Measurements from ENCODE around the gene COL1A2.

Gene COL1A2

DNA sequence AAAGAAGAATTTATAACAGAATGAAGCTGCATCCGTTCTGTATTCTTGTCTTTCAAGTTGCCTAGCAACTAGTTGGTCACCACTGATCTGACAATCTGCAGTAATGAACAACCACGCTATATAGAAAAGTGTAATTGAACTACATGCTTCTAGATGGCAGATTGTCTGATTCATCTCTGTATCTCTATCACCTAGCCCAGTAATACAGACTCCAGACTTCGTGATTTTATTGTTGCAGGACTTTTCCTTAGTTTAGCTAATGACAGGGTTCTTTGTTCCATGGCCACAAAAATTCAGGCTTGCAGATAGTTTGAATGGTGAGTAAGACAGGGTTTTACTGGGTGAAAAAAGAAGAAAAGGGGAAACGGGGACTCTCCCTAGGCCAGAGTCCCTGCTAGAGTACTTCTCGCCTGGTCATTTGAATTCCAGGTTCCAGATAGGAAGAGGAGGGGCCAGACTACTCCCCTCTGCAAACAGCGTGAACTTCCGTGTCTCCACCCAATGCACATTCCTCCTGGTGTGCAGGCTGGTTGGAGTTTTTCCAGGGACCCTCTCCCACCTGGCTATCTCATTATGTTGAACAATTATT is 45.9 kb downstream of the COL1A2 start:
- Histone ChIP-seq H3K9me3 (ENCODE audit: control insufficient read depth in 1 of 2, low read length in 2 of 2) (no peaks in the 10 kb centered on the region), H3K9ac (ENCODE audit: low read depth in 1 of 2, low read length in 2 of 2) (no peak overlapping the region), H3K4me1 (ENCODE audit: control insufficient read depth in 1 of 2, insufficient read depth in 2 of 2, low read length in 2 of 2) (peaks cover 0 to 11% of the 10 kb centered on the region in 2 donors), H3K27me3 (ENCODE audit: control insufficient read depth in 1 of 2, insufficient read depth in 2 of 2, low read length in 2 of 2) (no peaks in the 10 kb centered on the region), H3K36me3 (ENCODE audit: control insufficient read depth in 1 of 2, insufficient read depth in 2 of 2, low read length in 2 of 2) (no peaks in the 10 kb centered on the region), H3K4me3 (ENCODE audit: low read depth in 1 of 2, low read length in 2 of 2) (peak overlapping the region in 1 of 2 donors; percentile 9), H3K27ac (ENCODE audit: low read depth, low read length) (no peak overlapping the region)

DNA sequence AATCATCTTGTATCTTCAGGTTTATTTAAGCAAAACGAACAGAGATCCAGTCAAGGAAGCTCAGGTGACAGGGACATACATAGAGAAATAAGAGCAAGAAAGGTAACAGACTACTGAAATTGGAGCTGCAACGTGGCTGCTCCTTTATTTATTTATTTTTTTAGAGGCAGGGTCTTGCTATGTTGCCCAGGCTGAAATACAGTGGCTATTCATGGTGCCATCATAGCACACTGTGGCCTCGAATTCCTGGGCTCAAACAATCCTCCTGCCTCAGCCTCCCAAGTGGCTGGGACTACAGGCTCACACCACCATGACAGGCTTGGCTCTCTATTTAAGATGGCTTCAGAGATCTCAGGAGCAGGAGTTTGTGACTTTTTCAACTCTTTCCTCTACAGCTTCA is 46.4 kb downstream of the COL1A2 start:
- no peaks in the 10 kb centered on the region for H3K36me3 ChIP-seq (ENCODE audit: control insufficient read depth in 1 of 2, insufficient read depth in 2 of 2, low read length in 2 of 2)
- H3K4me3 ChIP-seq (ENCODE audit: low read depth in 1 of 2, low read length in 2 of 2) = no peak overlapping the region
- no peaks in the 10 kb centered on the region for H3K27me3 ChIP-seq (ENCODE audit: control insufficient read depth in 1 of 2, insufficient read depth in 2 of 2, low read length in 2 of 2)
- H3K4me1 ChIP-seq (ENCODE audit: control insufficient read depth in 1 of 2, insufficient read depth in 2 of 2, low read length in 2 of 2) = peaks cover 0 to 16% of the 10 kb centered on the region in 2 donors
- H3K9me3 ChIP-seq (ENCODE audit: control insufficient read depth in 1 of 2, low read length in 2 of 2) = no peaks in the 10 kb centered on the region
- H3K27ac ChIP-seq (ENCODE audit: low read depth, low read length) = no peak overlapping the region
- H3K9ac ChIP-seq (ENCODE audit: low read depth in 1 of 2, low read length in 2 of 2) = no peak overlapping the region

- Histone ChIP-seq H3K36me3 (ENCODE audit: control insufficient read depth in 1 of 2, insufficient read depth in 2 of 2, low read length in 2 of 2) (no peaks in the 10 kb centered on the region), H3K4me1 (ENCODE audit: control insufficient read depth in 1 of 2, insufficient read depth in 2 of 2, low read length in 2 of 2) (peaks cover 0 to 16% of the 10 kb centered on the region in 2 donors), H3K9me3 (ENCODE audit: control insufficient read depth in 1 of 2, low read length in 2 of 2) (no peaks in the 10 kb centered on the region), H3K4me3 (ENCODE audit: low read depth in 1 of 2, low read length in 2 of 2) (no peak overlapping the region), H3K27ac (ENCODE audit: low read depth, low read length) (no peak overlapping the region), H3K9ac (ENCODE audit: low read depth in 1 of 2, low read length in 2 of 2) (no peak overlapping the region), H3K27me3 (ENCODE audit: control insufficient read depth in 1 of 2, insufficient read depth in 2 of 2, low read length in 2 of 2) (no peaks in the 10 kb centered on the region)
These were observed 47.9 kb downstream of the COL1A2 start for GRCh38 chr7:94442639-94443038.

- H3K9ac ChIP-seq (ENCODE audit: low read depth in 1 of 2, low read length in 2 of 2) = no peak overlapping the region
- H3K36me3 ChIP-seq (ENCODE audit: control insufficient read depth in 1 of 2, insufficient read depth in 2 of 2, low read length in 2 of 2) = no peaks in the 10 kb centered on the region
- no peaks in the 10 kb centered on the region for H3K27me3 ChIP-seq (ENCODE audit: control insufficient read depth in 1 of 2, insufficient read depth in 2 of 2, low read length in 2 of 2)
- H3K4me1 ChIP-seq (ENCODE audit: control insufficient read depth in 1 of 2, insufficient read depth in 2 of 2, low read length in 2 of 2) = peaks cover 0 to 15% of the 10 kb centered on the region in 2 donors
- H3K4me3 ChIP-seq (ENCODE audit: low read depth in 1 of 2, low read length in 2 of 2) = no peak overlapping the region
- no peaks in the 10 kb centered on the region for H3K9me3 ChIP-seq (ENCODE audit: control insufficient read depth in 1 of 2, low read length in 2 of 2)
- H3K27ac ChIP-seq (ENCODE audit: low read depth, low read length) = no peak overlapping the region
These were observed 50.1 kb downstream of the COL1A2 start for GRCh38 chr7:94444813-94445212.

GRCh38 chr7:94445696-94446194 is 51.0 kb downstream of the COL1A2 start:
- no peak overlapping the region for H3K27ac ChIP-seq (ENCODE audit: low read depth, low read length)
- H3K4me1 ChIP-seq (ENCODE audit: control insufficient read depth in 1 of 2, insufficient read depth in 2 of 2, low read length in 2 of 2) = peaks cover 0 to 7% of the 10 kb centered on the region in 2 donors
- no peaks in the 10 kb centered on the region for H3K36me3 ChIP-seq (ENCODE audit: control insufficient read depth in 1 of 2, insufficient read depth in 2 of 2, low read length in 2 of 2)
- H3K9me3 ChIP-seq (ENCODE audit: control insufficient read depth in 1 of 2, low read length in 2 of 2) = no peaks in the 10 kb centered on the region
- H3K4me3 ChIP-seq (ENCODE audit: low read depth in 1 of 2, low read length in 2 of 2) = no peak overlapping the region
- no peaks in the 10 kb centered on the region for H3K27me3 ChIP-seq (ENCODE audit: control insufficient read depth in 1 of 2, insufficient read depth in 2 of 2, low read length in 2 of 2)
- no peak overlapping the region for H3K9ac ChIP-seq (ENCODE audit: low read depth in 1 of 2, low read length in 2 of 2)

- Histone ChIP-seq H3K9ac (ENCODE audit: low read depth in 1 of 2, low read length in 2 of 2) (no peak overlapping the region), H3K4me3 (ENCODE audit: low read depth in 1 of 2, low read length in 2 of 2) (no peak overlapping the region), H3K9me3 (ENCODE audit: control insufficient read depth in 1 of 2, low read length in 2 of 2) (no peaks in the 10 kb centered on the region), H3K27ac (ENCODE audit: low read depth, low read length) (no peak overlapping the region), H3K27me3 (ENCODE audit: control insufficient read depth in 1 of 2, insufficient read depth in 2 of 2, low read length in 2 of 2) (no peaks in the 10 kb centered on the region), H3K4me1 (ENCODE audit: control insufficient read depth in 1 of 2, insufficient read depth in 2 of 2, low read length in 2 of 2) (peaks cover 0 to 5% of the 10 kb centered on the region in 2 donors), H3K36me3 (ENCODE audit: control insufficient read depth in 1 of 2, insufficient read depth in 2 of 2, low read length in 2 of 2) (no peaks in the 10 kb centered on the region)
These were observed 51.6 kb downstream of the COL1A2 start for GRCh38 chr7:94446308-94446707.

DNA sequence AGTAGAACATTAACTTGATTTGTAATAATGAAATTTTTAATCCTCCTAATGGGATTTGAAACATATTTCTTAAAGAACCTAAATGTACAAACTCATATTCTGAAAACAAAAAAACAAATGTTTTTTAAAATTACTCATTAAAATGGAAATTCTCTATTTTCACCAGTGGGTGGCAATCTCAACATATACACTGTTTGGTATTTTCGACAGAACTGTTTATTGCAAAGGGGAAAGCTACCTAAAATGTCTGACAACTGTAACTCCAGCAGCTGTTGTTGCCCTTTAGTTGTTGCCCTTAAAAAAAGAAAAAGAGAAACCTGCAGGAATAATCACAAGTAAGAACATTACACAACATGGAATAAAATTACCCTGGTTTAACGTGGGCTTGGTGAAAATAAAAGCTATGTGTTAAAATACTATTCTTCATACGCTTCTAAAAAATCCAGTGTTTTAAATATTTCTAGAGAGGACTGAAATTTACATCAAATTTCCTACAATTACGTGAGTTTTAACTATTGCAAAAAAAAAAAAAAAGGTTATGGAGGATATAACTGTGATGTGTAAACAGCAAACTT is 54.5 kb downstream of the COL1A2 start:
- H3K9ac ChIP-seq (ENCODE audit: low read depth in 1 of 2, low read length in 2 of 2) = no peak overlapping the region
- H3K27me3 ChIP-seq (ENCODE audit: control insufficient read depth in 1 of 2, insufficient read depth in 2 of 2, low read length in 2 of 2) = no peaks in the 10 kb centered on the region
- peaks cover 0 to 5% of the 10 kb centered on the region in 2 donors for H3K4me1 ChIP-seq (ENCODE audit: control insufficient read depth in 1 of 2, insufficient read depth in 2 of 2, low read length in 2 of 2)
- no peaks in the 10 kb centered on the region for H3K9me3 ChIP-seq (ENCODE audit: control insufficient read depth in 1 of 2, low read length in 2 of 2)
- H3K36me3 ChIP-seq (ENCODE audit: control insufficient read depth in 1 of 2, insufficient read depth in 2 of 2, low read length in 2 of 2) = no peaks in the 10 kb centered on the region
- H3K27ac ChIP-seq (ENCODE audit: low read depth, low read length) = no peak overlapping the region
- no peak overlapping the region for H3K4me3 ChIP-seq (ENCODE audit: low read depth in 1 of 2, low read length in 2 of 2)

DNA sequence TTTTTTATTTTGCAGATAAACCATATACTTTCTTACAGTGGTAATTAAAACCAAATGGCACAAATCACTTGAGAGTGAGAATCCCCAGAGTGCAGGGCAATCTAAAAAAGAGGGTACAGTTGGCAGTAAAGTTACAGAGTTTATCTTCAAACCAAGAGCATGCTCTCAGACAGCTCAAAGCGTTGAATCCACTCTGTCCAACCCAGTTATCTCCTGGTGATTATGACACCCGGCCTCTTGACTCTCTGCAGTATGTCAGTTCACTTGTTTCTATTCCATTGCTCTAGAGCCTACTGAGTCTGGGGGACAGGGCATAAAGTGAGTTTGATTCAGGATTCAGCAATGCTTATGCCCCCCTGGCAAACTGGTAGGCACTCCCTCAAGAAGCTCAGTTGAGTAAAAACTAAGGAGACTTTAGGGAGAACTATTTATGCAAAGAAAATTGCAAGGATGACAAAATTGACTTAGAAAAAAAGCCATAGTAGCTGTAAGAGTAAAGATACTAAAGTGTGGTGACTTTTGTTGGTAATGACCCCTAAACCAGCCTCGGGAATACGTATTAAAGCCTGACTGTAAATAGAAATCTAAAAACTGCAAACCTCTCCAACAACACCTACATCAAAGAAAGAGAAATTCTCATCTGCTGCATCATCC is 55.5 kb downstream of the COL1A2 start:
- no peaks in the 10 kb centered on the region for H3K36me3 ChIP-seq (ENCODE audit: control insufficient read depth in 1 of 2, insufficient read depth in 2 of 2, low read length in 2 of 2)
- H3K4me1 ChIP-seq (ENCODE audit: control insufficient read depth in 1 of 2, insufficient read depth in 2 of 2, low read length in 2 of 2) = peaks cover 0 to 5% of the 10 kb centered on the region in 2 donors
- H3K4me3 ChIP-seq (ENCODE audit: low read depth in 1 of 2, low read length in 2 of 2) = no peak overlapping the region
- no peaks in the 10 kb centered on the region for H3K9me3 ChIP-seq (ENCODE audit: control insufficient read depth in 1 of 2, low read length in 2 of 2)
- H3K27ac ChIP-seq (ENCODE audit: low read depth, low read length) = no peak overlapping the region
- no peaks in the 10 kb centered on the region for H3K27me3 ChIP-seq (ENCODE audit: control insufficient read depth in 1 of 2, insufficient read depth in 2 of 2, low read length in 2 of 2)
- no peak overlapping the region for H3K9ac ChIP-seq (ENCODE audit: low read depth in 1 of 2, low read length in 2 of 2)

DNA sequence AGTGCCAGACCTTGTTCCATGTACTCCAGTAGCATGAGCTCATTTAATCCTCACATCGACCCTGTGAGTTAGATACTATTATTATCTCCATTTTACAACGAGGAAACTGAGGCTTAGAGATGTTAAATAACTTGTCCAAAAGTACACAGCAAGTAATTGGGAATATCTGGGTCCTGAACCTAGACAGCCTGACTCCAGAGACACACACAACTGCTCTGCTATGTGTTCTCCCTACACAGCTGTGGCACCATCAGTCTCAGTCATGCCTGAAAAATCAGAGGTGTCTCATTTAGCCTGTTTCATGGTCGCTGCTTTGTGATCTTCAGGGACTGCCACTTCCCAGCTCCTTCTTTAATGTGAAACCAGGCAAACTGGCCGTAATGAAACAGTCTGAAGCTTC is 56.5 kb downstream of the COL1A2 start:
- Histone ChIP-seq H3K4me1 (ENCODE audit: control insufficient read depth in 1 of 2, insufficient read depth in 2 of 2, low read length in 2 of 2) (no peaks in the 10 kb centered on the region), H3K36me3 (ENCODE audit: control insufficient read depth in 1 of 2, insufficient read depth in 2 of 2, low read length in 2 of 2) (no peaks in the 10 kb centered on the region), H3K9me3 (ENCODE audit: control insufficient read depth in 1 of 2, low read length in 2 of 2) (no peaks in the 10 kb centered on the region), H3K27me3 (ENCODE audit: control insufficient read depth in 1 of 2, insufficient read depth in 2 of 2, low read length in 2 of 2) (no peaks in the 10 kb centered on the region), H3K9ac (ENCODE audit: low read depth in 1 of 2, low read length in 2 of 2) (no peak overlapping the region), H3K4me3 (ENCODE audit: low read depth in 1 of 2, low read length in 2 of 2) (no peak overlapping the region), H3K27ac (ENCODE audit: low read depth, low read length) (no peak overlapping the region)

GRCh38 chr7:94452239-94452638 is 57.5 kb downstream of the COL1A2 start:
- Histone ChIP-seq H3K27me3 (ENCODE audit: control insufficient read depth in 1 of 2, insufficient read depth in 2 of 2, low read length in 2 of 2) (no peaks in the 10 kb centered on the region), H3K36me3 (ENCODE audit: control insufficient read depth in 1 of 2, insufficient read depth in 2 of 2, low read length in 2 of 2) (no peaks in the 10 kb centered on the region), H3K9me3 (ENCODE audit: control insufficient read depth in 1 of 2, low read length in 2 of 2) (no peaks in the 10 kb centered on the region), H3K9ac (ENCODE audit: low read depth in 1 of 2, low read length in 2 of 2) (no peak overlapping the region), H3K27ac (ENCODE audit: low read depth, low read length) (no peak overlapping the region), H3K4me1 (ENCODE audit: control insufficient read depth in 1 of 2, insufficient read depth in 2 of 2, low read length in 2 of 2) (no peaks in the 10 kb centered on the region), H3K4me3 (ENCODE audit: low read depth in 1 of 2, low read length in 2 of 2) (no peak overlapping the region)

All from duodenal mucosa (tissue), 2 donors.